Suprapubic skin (tissue), 4 donors: Measurements from ENCODE around the gene CD44. TPM values are rescaled to one million over a fixed set of nuclear protein-coding genes. Genes with fewer than 3 reads are reported as not detected.

Experiments used
- DNase-seq, 2 donors: peaks; one replicate each; pipeline ENCODE4 v3.0.0-alpha.2; 2019; ENCODE audit warnings: low spot score in 2 of 2
- H3K27ac ChIP-seq: fragments of 200-600 bp; sonication (generic); one replicate; pipeline ENCODE4 v1.5.1; 2019
- H3K27me3 ChIP-seq: fragments of 200-600 bp; sonication (generic); one replicate; pipeline ENCODE4 v1.5.1; 2019
- H3K36me3 ChIP-seq: fragments of 200-600 bp; sonication (generic); one replicate; pipeline ENCODE4 v1.5.1; 2019
- H3K4me1 ChIP-seq: fragments of 200-600 bp; sonication (generic); one replicate; pipeline ENCODE4 v1.5.1; 2019
- H3K4me3 ChIP-seq: fragments of 200-600 bp; sonication (generic); one replicate; pipeline ENCODE4 v1.5.1; 2019; ENCODE audit warnings: mild to moderate bottlenecking
- H3K9me3 ChIP-seq: fragments of 200-600 bp; sonication (generic); one replicate; pipeline ENCODE4 v1.5.1; 2019
- CTCF ChIP-seq, 2 donors: fragments of 200-600 bp in 1 of 2; fragments of 450-650 bp in 1 of 2; sonication (generic) in 1 of 2; IDR thresholded peaks; one replicate each; pipeline ENCODE4 v1.5.1; 2016 to 2019; ENCODE audit warnings: antibody characterized with exemption in 2 of 2, mild to moderate bottlenecking in 1 of 2, moderate library complexity in 1 of 2
- EP300 ChIP-seq: sonication (generic); formaldehyde crosslinking; IDR thresholded peaks from one replicate; pipeline ENCODE4 v1.6.1; 2017; ENCODE audit warnings: antibody characterized with exemption
- POLR2A ChIP-seq, 2 donors: fragments of 450-650 bp; IDR thresholded peaks; one replicate each; pipeline ENCODE4 v1.6.1; 2017; ENCODE audit warnings: antibody characterized with exemption in 2 of 2, mild to moderate bottlenecking in 2 of 2, moderate library complexity in 2 of 2
- POLR2AphosphoS5 ChIP-seq, 3 donors: sonication (generic); formaldehyde crosslinking; IDR thresholded peaks; one replicate each; pipeline ENCODE4 v1.6.1; 2017; ENCODE audit warnings: antibody characterized with exemption in 3 of 3
- WGBS: methylation state at CpG from one replicate; pipeline ENCODE4 v1.1.5; 2018; 5-methylcytosine and 5-hydroxymethylcytosine counted together
- total RNA-seq, 4 donors: library from RNA; depleted of rRNA; stranded (reverse); fragments of >200 nt; gene quantifications; one replicate each; pipeline ENCODE4 v1.1.0, GENCODE V29; 2016

CD44 gene
- total RNA-seq, 4 donors from 2014 or later: 1,361 to 2,207 (median 1,502) TPM

DNA sequence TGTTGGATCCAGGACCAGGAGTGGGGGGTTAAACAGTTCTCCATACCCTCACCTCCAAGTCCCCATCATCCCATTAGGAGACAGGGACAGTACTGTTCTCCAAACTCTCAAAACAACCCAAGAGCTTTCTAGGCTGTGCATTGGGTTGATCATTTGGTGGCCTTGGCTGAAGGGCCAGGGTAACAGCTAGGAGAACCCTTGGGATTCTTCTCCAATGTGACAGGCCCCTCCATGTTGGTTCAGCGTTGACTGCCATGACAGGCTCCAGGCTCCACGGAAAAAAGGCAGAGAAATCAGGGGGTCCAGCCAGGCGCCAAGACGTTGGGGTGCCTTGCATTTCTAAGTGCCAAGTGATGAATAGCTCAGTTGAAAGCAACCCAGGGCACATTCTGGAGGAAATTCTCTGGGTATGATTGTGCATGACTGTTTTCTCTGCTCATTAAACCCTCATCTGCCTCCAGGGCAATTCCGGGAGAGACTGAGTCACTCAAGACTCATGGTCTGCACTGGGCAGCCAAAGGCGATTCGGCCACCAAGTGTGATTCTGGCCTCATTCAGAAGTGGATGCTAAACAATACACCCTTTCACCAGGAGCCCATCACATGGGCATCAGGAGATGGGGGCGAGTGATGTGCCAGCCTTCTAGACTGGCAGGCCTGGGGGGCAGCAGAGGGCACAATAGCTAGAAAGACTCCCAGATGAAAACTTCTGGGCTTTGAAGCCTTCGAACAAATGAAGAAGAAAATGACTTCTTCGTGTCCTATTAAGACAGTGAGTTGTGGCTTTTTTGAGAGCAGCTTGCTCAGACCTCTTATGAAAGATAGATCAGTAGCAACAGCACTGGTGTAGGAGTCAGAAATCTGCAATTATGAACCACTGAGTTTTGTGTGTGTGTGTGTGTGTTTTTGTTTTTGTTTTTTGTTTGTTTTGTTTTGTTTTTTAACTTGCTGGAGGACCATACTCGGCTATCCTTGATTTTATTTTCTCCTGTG lies 27.7 kb downstream of the CD44 start:
- no peaks in the 10 kb centered on the region for H3K36me3 ChIP-seq
- no peaks in the 10 kb centered on the region for H3K27me3 ChIP-seq
- H3K9me3 ChIP-seq: no peaks in the 10 kb centered on the region
- H3K4me3 ChIP-seq: peak overlapping the region; percentile 15
- WGBS: 54% methylated on average over 11 of the region's 11 CpGs
- H3K27ac ChIP-seq: peak overlapping the region; percentile 85
- H3K4me1 ChIP-seq: peaks cover 98% of the 10 kb centered on the region
- no peak for DNase-seq
- TF ChIP-seq CTCF (IDR thresholded peaks at IDR 0.05) (no peak), POLR2A (IDR thresholded peaks at IDR 0.05) (no peak), EP300 (no peak), POLR2AphosphoS5 (IDR thresholded peaks at IDR 0.05) (no peak)

DNA sequence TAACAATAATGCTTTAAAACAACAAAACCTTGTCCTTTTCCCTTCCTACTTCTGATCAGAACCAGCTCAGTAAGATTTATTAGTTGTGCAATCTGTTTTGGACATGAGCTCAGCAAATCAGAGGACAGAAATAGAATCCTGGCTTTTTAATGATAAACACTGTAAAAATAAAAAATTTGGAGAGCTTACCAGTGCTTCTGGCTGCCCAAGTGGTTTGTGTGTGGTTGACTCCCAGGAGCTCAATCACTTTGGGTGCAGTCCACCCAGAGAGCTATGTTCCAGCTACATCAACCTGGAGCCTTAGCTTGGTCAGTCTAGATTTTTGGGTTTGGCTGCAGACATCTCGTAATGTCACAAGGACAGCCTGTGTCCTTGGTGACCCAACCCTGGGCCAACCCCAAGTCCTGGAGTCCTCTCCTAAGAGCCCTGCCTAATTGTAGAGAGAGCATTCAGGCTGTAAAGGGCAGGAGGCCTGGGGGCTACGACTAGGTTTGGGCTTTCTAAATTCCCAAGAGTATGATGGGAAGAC lies 28.5 kb downstream of the CD44 start:
- H3K27me3 ChIP-seq: no peaks in the 10 kb centered on the region
- 40% methylated on average over 2 of the region's 2 CpGs for WGBS
- peak overlapping the region; percentile 85 for H3K27ac ChIP-seq
- H3K4me1 ChIP-seq: peaks cover 96% of the 10 kb centered on the region
- no peak for DNase-seq
- H3K36me3 ChIP-seq: no peaks in the 10 kb centered on the region
- TF ChIP-seq CTCF (IDR thresholded peaks at IDR 0.05) (no peak), POLR2AphosphoS5 (IDR thresholded peaks at IDR 0.05) (no peak), EP300 (no peak), POLR2A (IDR thresholded peaks at IDR 0.05) (no peak)
- no peak overlapping the region for H3K4me3 ChIP-seq
- H3K9me3 ChIP-seq: no peaks in the 10 kb centered on the region

- no peaks in the 10 kb centered on the region for H3K9me3 ChIP-seq
- H3K27ac ChIP-seq: peak overlapping the region; percentile 85
- no peak for TF ChIP-seq POLR2AphosphoS5 (IDR thresholded peaks at IDR 0.05)
- TF ChIP-seq POLR2A (IDR thresholded peaks at IDR 0.05): no peak
- no peak for TF ChIP-seq CTCF (IDR thresholded peaks at IDR 0.05)
- no peak for TF ChIP-seq EP300
- H3K4me1 ChIP-seq: peaks cover 96% of the 10 kb centered on the region
- no peak for DNase-seq
- no peaks in the 10 kb centered on the region for H3K36me3 ChIP-seq
- no peaks in the 10 kb centered on the region for H3K27me3 ChIP-seq
- no peak overlapping the region for H3K4me3 ChIP-seq
- WGBS: 77% methylated on average over 2 of the region's 2 CpGs
These were observed 29.7 kb downstream of the CD44 start for GRCh38 chr11:35168671-35169070.

- WGBS: 98% methylated on average over 2 of the region's 2 CpGs
These were observed 30.1 kb downstream of the CD44 start for GRCh38 chr11:35169112-35169511.

More at GRCh38 chr11:35169112-35169511, 30.1 kb downstream of the CD44 start:
- no peaks in the 10 kb centered on the region for H3K27me3 ChIP-seq
- H3K36me3 ChIP-seq: no peaks in the 10 kb centered on the region
- H3K4me3 ChIP-seq: no peak overlapping the region
- DNase-seq: no peak
- no peak for TF ChIP-seq EP300
- TF ChIP-seq POLR2AphosphoS5 (IDR thresholded peaks at IDR 0.05): no peak
- TF ChIP-seq CTCF (IDR thresholded peaks at IDR 0.05): no peak
- TF ChIP-seq POLR2A (IDR thresholded peaks at IDR 0.05): no peak
- peaks cover 96% of the 10 kb centered on the region for H3K4me1 ChIP-seq
- H3K9me3 ChIP-seq: no peaks in the 10 kb centered on the region
- peak overlapping the region; percentile 85 for H3K27ac ChIP-seq
